ENCODE measurements around the gene INPP5E.
A peak's percentile ranks its signal among the peaks of the same experiment; 100 is the strongest.

Gene INPP5E

GRCh38 chr9:136421791-136422190, 17.9 kb downstream of the INPP5E start:
- Histone ChIP-seq H3K36me3 (ENCODE audit: control insufficient read depth, insufficient read depth, low read length, severe bottlenecking) (peaks cover 76% of the 10 kb centered on the region), H3K27me3 (replicated peaks; ENCODE audit: control insufficient read depth, insufficient read depth, low read length) (no peaks in the 10 kb centered on the region), H3K9ac (ENCODE audit: low read length) (no peak overlapping the region), H3K4me3 (ENCODE audit: low read length) (no peak overlapping the region), H3K4me1 (ENCODE audit: control insufficient read depth, insufficient read depth, low read length) (no peaks in the 10 kb centered on the region), H3K9me3 (ENCODE audit: control insufficient read depth, low read length) (no peaks in the 10 kb centered on the region)
- no peak for DNase-seq (ENCODE audit: low read depth)

- H3K36me3 ChIP-seq (ENCODE audit: control insufficient read depth, insufficient read depth, low read length, severe bottlenecking), result peaks cover 93% of the 10 kb centered on the region
- no peaks in the 10 kb centered on the region for H3K4me1 ChIP-seq (ENCODE audit: control insufficient read depth, insufficient read depth, low read length)
- no peaks in the 10 kb centered on the region for H3K9me3 ChIP-seq (ENCODE audit: control insufficient read depth, low read length)
- DNase-seq (ENCODE audit: low read depth), result no peak
- H3K27me3 ChIP-seq (replicated peaks; ENCODE audit: control insufficient read depth, insufficient read depth, low read length), result no peaks in the 10 kb centered on the region
- no peak overlapping the region for H3K4me3 ChIP-seq (ENCODE audit: low read length)
- H3K9ac ChIP-seq (ENCODE audit: low read length), result no peak overlapping the region
Measured at GRCh38 chr9:136419092-136419420, 20.6 kb downstream of the INPP5E start.

GRCh38 chr9:136418182-136419091, 21.2 kb downstream of the INPP5E start:
- H3K9me3 ChIP-seq (ENCODE audit: control insufficient read depth, low read length), result no peaks in the 10 kb centered on the region
- H3K4me3 ChIP-seq (ENCODE audit: low read length), result no peak overlapping the region
- H3K9ac ChIP-seq (ENCODE audit: low read length), result no peak overlapping the region
- H3K27me3 ChIP-seq (replicated peaks; ENCODE audit: control insufficient read depth, insufficient read depth, low read length), result no peaks in the 10 kb centered on the region
- H3K4me1 ChIP-seq (ENCODE audit: control insufficient read depth, insufficient read depth, low read length), result no peaks in the 10 kb centered on the region
- no peak for DNase-seq (ENCODE audit: low read depth)
- H3K36me3 ChIP-seq (ENCODE audit: control insufficient read depth, insufficient read depth, low read length, severe bottlenecking), result peaks cover 95% of the 10 kb centered on the region

- Histone ChIP-seq H3K36me3 (ENCODE audit: control insufficient read depth, insufficient read depth, low read length, severe bottlenecking) (peaks cover 93% of the 10 kb centered on the region), H3K4me1 (ENCODE audit: control insufficient read depth, insufficient read depth, low read length) (peaks cover 10% of the 10 kb centered on the region), H3K27me3 (replicated peaks; ENCODE audit: control insufficient read depth, insufficient read depth, low read length) (no peaks in the 10 kb centered on the region), H3K4me3 (ENCODE audit: low read length) (no peak overlapping the region), H3K9ac (ENCODE audit: low read length) (no peak overlapping the region), H3K9me3 (ENCODE audit: control insufficient read depth, low read length) (no peaks in the 10 kb centered on the region)
- no peak for DNase-seq (ENCODE audit: low read depth)
Measured at GRCh38 chr9:136416914-136417313, 22.7 kb downstream of the INPP5E start.

GRCh38 chr9:136416427-136416826, 23.2 kb downstream of the INPP5E start:
- Histone ChIP-seq H3K4me3 (ENCODE audit: low read length) (no peak overlapping the region), H3K9me3 (ENCODE audit: control insufficient read depth, low read length) (no peaks in the 10 kb centered on the region), H3K9ac (ENCODE audit: low read length) (no peak overlapping the region), H3K36me3 (ENCODE audit: control insufficient read depth, insufficient read depth, low read length, severe bottlenecking) (peaks cover 89% of the 10 kb centered on the region), H3K4me1 (ENCODE audit: control insufficient read depth, insufficient read depth, low read length) (peaks cover 15% of the 10 kb centered on the region), H3K27me3 (replicated peaks; ENCODE audit: control insufficient read depth, insufficient read depth, low read length) (no peaks in the 10 kb centered on the region)
- DNase-seq (ENCODE audit: low read depth), result no peak

GRCh38 chr9:136412962-136413361, 26.7 kb downstream of the INPP5E start:
- Histone ChIP-seq H3K36me3 (ENCODE audit: control insufficient read depth, insufficient read depth, low read length, severe bottlenecking) (peaks cover 57% of the 10 kb centered on the region), H3K9me3 (ENCODE audit: control insufficient read depth, low read length) (no peaks in the 10 kb centered on the region), H3K9ac (ENCODE audit: low read length) (no peak overlapping the region), H3K4me1 (ENCODE audit: control insufficient read depth, insufficient read depth, low read length) (peaks cover 30% of the 10 kb centered on the region), H3K27me3 (replicated peaks; ENCODE audit: control insufficient read depth, insufficient read depth, low read length) (no peaks in the 10 kb centered on the region), H3K4me3 (ENCODE audit: low read length) (no peak overlapping the region)
- DNase-seq (ENCODE audit: low read depth), result no peak

- peak overlapping the region; percentile 98 for H3K4me3 ChIP-seq (ENCODE audit: low read length)
- peaks cover 30% of the 10 kb centered on the region for H3K4me1 ChIP-seq (ENCODE audit: control insufficient read depth, insufficient read depth, low read length)
- H3K9me3 ChIP-seq (ENCODE audit: control insufficient read depth, low read length), result no peaks in the 10 kb centered on the region
- peaks cover 54% of the 10 kb centered on the region for H3K36me3 ChIP-seq (ENCODE audit: control insufficient read depth, insufficient read depth, low read length, severe bottlenecking)
- no peaks in the 10 kb centered on the region for H3K27me3 ChIP-seq (replicated peaks; ENCODE audit: control insufficient read depth, insufficient read depth, low read length)
- peak overlapping the region; percentile 97 for H3K9ac ChIP-seq (ENCODE audit: low read length)
- DNase-seq (ENCODE audit: low read depth), result peak; percentile 10
Measured at GRCh38 chr9:136411378-136411777, 28.3 kb downstream of the INPP5E start.

GRCh38 chr9:136410500-136411287, 29.0 kb downstream of the INPP5E start, which contains the start of the genes ENTR1 and PMPCA:
TSS of gene ENTR1 (minus strand) at chr9:136410614. CDS start at chr9:136410397, 217 bp downstream.
TSS of gene PMPCA (plus strand) at chr9:136410658. CDS start at chr9:136410669, 11 bp downstream.
- DNase-seq (ENCODE audit: low read depth), result peak; percentile 98
- H3K36me3 ChIP-seq (ENCODE audit: control insufficient read depth, insufficient read depth, low read length, severe bottlenecking), result peaks cover 52% of the 10 kb centered on the region
- peak within 1 kb of the TSS; percentile 97 for H3K9ac ChIP-seq (ENCODE audit: low read length)
- H3K9me3 ChIP-seq (ENCODE audit: control insufficient read depth, low read length), result no peaks in the 10 kb centered on the region
- no peaks in the 10 kb centered on the region for H3K27me3 ChIP-seq (replicated peaks; ENCODE audit: control insufficient read depth, insufficient read depth, low read length)
- H3K4me3 ChIP-seq (ENCODE audit: low read length), result peak within 1 kb of the TSS; percentile 98
- peaks cover 30% of the 10 kb centered on the region for H3K4me1 ChIP-seq (ENCODE audit: control insufficient read depth, insufficient read depth, low read length)

GRCh38 chr9:136409557-136410455, 29.8 kb downstream of the INPP5E start:
- H3K4me1 ChIP-seq (ENCODE audit: control insufficient read depth, insufficient read depth, low read length), result peaks cover 30% of the 10 kb centered on the region
- peak; percentile 61 for DNase-seq (ENCODE audit: low read depth)
- peak overlapping the region; percentile 88 for H3K9ac ChIP-seq (ENCODE audit: low read length)
- no peaks in the 10 kb centered on the region for H3K27me3 ChIP-seq (replicated peaks; ENCODE audit: control insufficient read depth, insufficient read depth, low read length)
- H3K36me3 ChIP-seq (ENCODE audit: control insufficient read depth, insufficient read depth, low read length, severe bottlenecking), result peaks cover 53% of the 10 kb centered on the region
- peak overlapping the region; percentile 98 for H3K4me3 ChIP-seq (ENCODE audit: low read length)
- no peaks in the 10 kb centered on the region for H3K9me3 ChIP-seq (ENCODE audit: control insufficient read depth, low read length)

GRCh38 chr9:136407911-136408310, 31.7 kb downstream of the INPP5E start:
- peaks cover 26% of the 10 kb centered on the region for H3K4me1 ChIP-seq (ENCODE audit: control insufficient read depth, insufficient read depth, low read length)
- no peaks in the 10 kb centered on the region for H3K9me3 ChIP-seq (ENCODE audit: control insufficient read depth, low read length)
- no peak overlapping the region for H3K4me3 ChIP-seq (ENCODE audit: low read length)
- peaks cover 49% of the 10 kb centered on the region for H3K36me3 ChIP-seq (ENCODE audit: control insufficient read depth, insufficient read depth, low read length, severe bottlenecking)
- H3K9ac ChIP-seq (ENCODE audit: low read length), result no peak overlapping the region
- no peaks in the 10 kb centered on the region for H3K27me3 ChIP-seq (replicated peaks; ENCODE audit: control insufficient read depth, insufficient read depth, low read length)
- no peak for DNase-seq (ENCODE audit: low read depth)

All from adipocyte (in vitro differentiated cells).